OCI-LY1 (cell line): Measurements from ENCODE around the gene SSUH2.

Experiments
- H2AFZ ChIP-seq: fragments of 200-600 bp; sonication (generic), shearing (Covaris generic); 2 replicates; pipeline ENCODE4 v1.6.0; 2014; ENCODE audit warnings: antibody characterized with exemption, mild to moderate bottlenecking, low read length
- H3F3A ChIP-seq: fragments of 200-600 bp; sonication (generic), shearing (Covaris generic); 2 replicates; pipeline ENCODE4 v1.6.0; 2014; ENCODE audit warnings: mild to moderate bottlenecking, antibody characterized with exemption, low read length, moderate library complexity; ENCODE audit not compliant: insufficient read depth
- H3K27ac ChIP-seq: fragments of 200-600 bp; sonication (generic); 2 replicates; pipeline ENCODE4 v1.5.1; 2014; ENCODE audit warnings: low read length, mixed run types, mild to moderate bottlenecking, low read depth; ENCODE audit not compliant: poor library complexity, severe bottlenecking
- H3K27me3 ChIP-seq: fragments of 200-600 bp; sonication (generic); 2 replicates; pipeline ENCODE4 v1.6.0; 2014; ENCODE audit warnings: antibody characterized with exemption, mild to moderate bottlenecking, low read length, moderate library complexity; ENCODE audit not compliant: insufficient read depth
- H3K36me3 ChIP-seq: fragments of 200-600 bp; sonication (generic); 2 replicates; pipeline ENCODE4 v1.6.1; 2014; ENCODE audit warnings: mild to moderate bottlenecking, antibody characterized with exemption, low read length, moderate library complexity, mixed read lengths; ENCODE audit not compliant: insufficient read depth
- H3K4me1 ChIP-seq: fragments of 200-600 bp; sonication (generic); 2 replicates; pipeline ENCODE4 v1.5.1; 2014; ENCODE audit warnings: mild to moderate bottlenecking, low read length, moderate library complexity; ENCODE audit not compliant: insufficient read depth, severe bottlenecking
- H3K4me2 ChIP-seq: fragments of 200-600 bp; sonication (generic), shearing (Covaris generic); 2 replicates; pipeline ENCODE4 v1.6.1; 2014; ENCODE audit warnings: low read length
- H3K4me3 ChIP-seq: fragments of 200-600 bp; sonication (generic); 2 replicates; pipeline ENCODE4 v1.5.1; 2014; ENCODE audit warnings: low read length, low read depth, mild to moderate bottlenecking, mixed read lengths; ENCODE audit not compliant: poor library complexity, severe bottlenecking
- H3K79me2 ChIP-seq: fragments of 200-600 bp; shearing (Covaris generic); 2 replicates; pipeline ENCODE4 v1.6.1; 2016; ENCODE audit warnings: mixed run types, low read length, mixed read lengths; ENCODE audit not compliant: insufficient read depth
- H3K9ac ChIP-seq: fragments of 200-600 bp; sonication (generic), shearing (Covaris generic); 2 replicates; pipeline ENCODE4 v1.6.1; 2014; ENCODE audit warnings: mild to moderate bottlenecking, low read length, mixed read lengths
- H3K9me2 ChIP-seq: fragments of 200-600 bp; sonication (generic), shearing (Covaris generic); 2 replicates; pipeline ENCODE4 v1.6.1; 2014; ENCODE audit warnings: low read depth, mild to moderate bottlenecking, low read length, mixed read lengths
- H3K9me3 ChIP-seq: fragments of 200-600 bp; shearing (Covaris generic); 2 replicates; pipeline ENCODE4 v1.6.1; 2014; ENCODE audit warnings: low read length, mixed read lengths
- H4K20me1 ChIP-seq: fragments of 200-600 bp; sonication (generic), shearing (Covaris generic); 2 replicates; pipeline ENCODE4 v1.6.0; 2016; ENCODE audit warnings: mild to moderate bottlenecking, low read length; ENCODE audit not compliant: insufficient read depth
- EZH2 ChIP-seq: fragments of 200-600 bp; sonication (generic), shearing (Covaris generic); IDR thresholded peaks from 2 replicates; pipeline ENCODE4 v1.8.0; 2017; ENCODE audit warnings: borderline replicate concordance, mixed run types, mild to moderate bottlenecking, antibody characterized with exemption, low read length, moderate library complexity, mixed read lengths
- TF ChIP-seq, protein P1 (sequence below): fragments of 200-600 bp; sonication (generic), shearing (Covaris generic); IDR thresholded peaks from 2 replicates; pipeline ENCODE4 v1.5.1; 2017; ENCODE audit warnings: mild to moderate bottlenecking, antibody characterized with exemption, low read length, moderate library complexity, mixed read lengths

Gene SSUH2

GRCh38 chr3:8617921-8618320 is 26.7 kb downstream of the SSUH2 start:
- Histone ChIP-seq H3K9ac (no peak overlapping the region), H3K9me3 (no peaks in the 10 kb centered on the region), H3K4me2 (no peak overlapping the region), H3K27ac (no peak overlapping the region), H3K9me2 (no peaks in the 10 kb centered on the region), H3F3A (no peaks in the 10 kb centered on the region), H3K27me3 (no peaks in the 10 kb centered on the region), H3K4me1 (peaks cover under 1% of the 10 kb centered on the region), H3K36me3 (no peaks in the 10 kb centered on the region), H2AFZ (no peak overlapping the region), H3K79me2 (no peaks in the 10 kb centered on the region), H4K20me1 (no peaks in the 10 kb centered on the region), H3K4me3 (no peak overlapping the region)
- TF ChIP-seq, protein P1, sequence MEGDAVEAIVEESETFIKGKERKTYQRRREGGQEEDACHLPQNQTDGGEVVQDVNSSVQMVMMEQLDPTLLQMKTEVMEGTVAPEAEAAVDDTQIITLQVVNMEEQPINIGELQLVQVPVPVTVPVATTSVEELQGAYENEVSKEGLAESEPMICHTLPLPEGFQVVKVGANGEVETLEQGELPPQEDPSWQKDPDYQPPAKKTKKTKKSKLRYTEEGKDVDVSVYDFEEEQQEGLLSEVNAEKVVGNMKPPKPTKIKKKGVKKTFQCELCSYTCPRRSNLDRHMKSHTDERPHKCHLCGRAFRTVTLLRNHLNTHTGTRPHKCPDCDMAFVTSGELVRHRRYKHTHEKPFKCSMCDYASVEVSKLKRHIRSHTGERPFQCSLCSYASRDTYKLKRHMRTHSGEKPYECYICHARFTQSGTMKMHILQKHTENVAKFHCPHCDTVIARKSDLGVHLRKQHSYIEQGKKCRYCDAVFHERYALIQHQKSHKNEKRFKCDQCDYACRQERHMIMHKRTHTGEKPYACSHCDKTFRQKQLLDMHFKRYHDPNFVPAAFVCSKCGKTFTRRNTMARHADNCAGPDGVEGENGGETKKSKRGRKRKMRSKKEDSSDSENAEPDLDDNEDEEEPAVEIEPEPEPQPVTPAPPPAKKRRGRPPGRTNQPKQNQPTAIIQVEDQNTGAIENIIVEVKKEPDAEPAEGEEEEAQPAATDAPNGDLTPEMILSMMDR, result no peak
- no peak for TF ChIP-seq EZH2

GRCh38 chr3:8610951-8611350 is 33.6 kb downstream of the SSUH2 start:
- H3K4me2 ChIP-seq, result no peak overlapping the region
- no peak overlapping the region for H3K9ac ChIP-seq
- no peak overlapping the region for H3K4me3 ChIP-seq
- no peaks in the 10 kb centered on the region for H3K36me3 ChIP-seq
- TF ChIP-seq EZH2, result no peak
- TF ChIP-seq, protein P1, result no peak
- H3K27ac ChIP-seq, result no peak overlapping the region
- H3K79me2 ChIP-seq, result no peaks in the 10 kb centered on the region
- no peaks in the 10 kb centered on the region for H3K9me2 ChIP-seq
- H3K9me3 ChIP-seq, result no peaks in the 10 kb centered on the region
- no peak overlapping the region for H2AFZ ChIP-seq
- H3F3A ChIP-seq, result no peaks in the 10 kb centered on the region
- no peaks in the 10 kb centered on the region for H3K4me1 ChIP-seq
- 0 out of 2 replicates have a peak, but pooled peaks cover 3% of the 10 kb centered on the region for H3K27me3 ChIP-seq
- H4K20me1 ChIP-seq, result no peaks in the 10 kb centered on the region

GRCh38 chr3:8608791-8609467 is 35.7 kb downstream of the SSUH2 start:
- no peak overlapping the region for H3K4me3 ChIP-seq
- no peaks in the 10 kb centered on the region for H4K20me1 ChIP-seq
- H2AFZ ChIP-seq, result no peak overlapping the region
- H3K4me1 ChIP-seq, result no peaks in the 10 kb centered on the region
- H3K27me3 ChIP-seq, result 0 out of 2 replicates have a peak, but pooled peaks cover 7% of the 10 kb centered on the region
- TF ChIP-seq EZH2, result no peak
- TF ChIP-seq, protein P1, result no peak
- no peaks in the 10 kb centered on the region for H3K79me2 ChIP-seq
- H3K36me3 ChIP-seq, result no peaks in the 10 kb centered on the region
- no peak overlapping the region for H3K9ac ChIP-seq
- H3K4me2 ChIP-seq, result no peak overlapping the region
- no peaks in the 10 kb centered on the region for H3F3A ChIP-seq
- H3K9me3 ChIP-seq, result no peaks in the 10 kb centered on the region
- no peak overlapping the region for H3K27ac ChIP-seq
- H3K9me2 ChIP-seq, result no peaks in the 10 kb centered on the region
